Measurements from ENCODE around the gene MYRIP.

GRCh38 chr3:40143283-40144090 is 334.1 kb downstream of the MYRIP start:
- TF ChIP-seq POLR2A (IDR thresholded peaks at IDR 0.05), result no peak
- TF ChIP-seq CTCF (IDR thresholded peaks at IDR 0.05), result no peak

Measured in suprapubic skin (tissue), 3 donors.